Breast epithelium (tissue), 4 donors: Measurements from ENCODE around the gene TAF5L. TPM values are rescaled to one million over a fixed set of nuclear protein-coding genes. Genes with fewer than 3 reads are reported as not detected.
"Not testable (repeated sequence)": the region's sequence is repeated elsewhere in the genome, so short reads cannot be mapped to it uniquely, and the experiment has no call there.

Experiments
- DNase-seq, 2 donors: peaks; one replicate each; pipeline ENCODE4 v3.0.0-alpha.2; 2019; ENCODE audit warnings: low spot score in 2 of 2
- H3K27ac ChIP-seq, 2 donors: fragments of 200-600 bp; sonication (generic) in 1 of 2; one replicate each; pipeline ENCODE4 v1.5.1; 2016 to 2019; ENCODE audit warnings: mild to moderate bottlenecking in 1 of 2
- H3K27me3 ChIP-seq, 2 donors: fragments of 200-600 bp; sonication (generic) in 1 of 2; one replicate each; pipeline versions ENCODE4 v1.5.1 to v1.6.0; 2017 to 2019; ENCODE audit warnings: control low read depth in 1 of 2, mild to moderate bottlenecking in 1 of 2
- H3K36me3 ChIP-seq: fragments of 200-600 bp; one replicate; pipeline ENCODE4 v1.5.1; 2019
- H3K4me1 ChIP-seq, 2 donors: fragments of 200-600 bp; sonication (generic); one replicate each; pipeline ENCODE4 v1.5.1; 2016 to 2019; ENCODE audit warnings: control low read depth in 1 of 2
- H3K4me3 ChIP-seq, 3 donors: fragments of 200-600 bp; sonication (generic); 1 replicate in 2 of 3; 2 replicates in 1 of 3; pipeline ENCODE4 v1.5.1; 2016 to 2019; ENCODE audit warnings: mild to moderate bottlenecking in 3 of 3, moderate library complexity in 2 of 3
- H3K9me3 ChIP-seq, 2 donors: fragments of 200-600 bp; sonication (generic) in 1 of 2; one replicate each; pipeline ENCODE4 v1.5.1; 2016 to 2019; ENCODE audit warnings: control low read depth in 1 of 2
- CTCF ChIP-seq, 3 donors: fragments of 450-650 bp; IDR thresholded peaks; one replicate each; pipeline ENCODE4 v1.5.1; 2016 to 2017; ENCODE audit warnings: antibody characterized with exemption in 3 of 3, mild to moderate bottlenecking in 3 of 3, moderate library complexity in 3 of 3
- POLR2A ChIP-seq: fragments of 450-650 bp; IDR thresholded peaks from one replicate; pipeline ENCODE4 v1.6.1; 2016; ENCODE audit warnings: antibody characterized with exemption, mild to moderate bottlenecking, moderate library complexity
- POLR2AphosphoS5 ChIP-seq, 3 donors: sonication (generic); formaldehyde crosslinking; IDR thresholded peaks; one replicate each; pipeline ENCODE4 v1.6.1; 2017; ENCODE audit warnings: antibody characterized with exemption in 3 of 3
- intact Hi-C: fragments of 100-400 bp; cut with DNase I; formaldehyde crosslinking; loops from one replicate; pipeline ENCODE4 v1.15.1; 2023; ENCODE audit warnings: low total_unique reads
- total RNA-seq, 3 donors: library from RNA; depleted of rRNA; stranded (reverse); fragments of >200 nt; gene quantifications; one replicate each; pipeline ENCODE4 v1.1.0, GENCODE V29; 2016

The TAF5L gene
- total RNA-seq, 3 donors from 2014 or later, result 15.4 to 18.3 (median 16.3) TPM

- H3K4me3 ChIP-seq, result no peak overlapping the region
- TF ChIP-seq CTCF (IDR thresholded peaks at IDR 0.05), result no peak
- TF ChIP-seq POLR2AphosphoS5 (IDR thresholded peaks at IDR 0.05), result no peak
- TF ChIP-seq POLR2A, result no peak
- intact Hi-C loops, result no loop called here
- DNase-seq, result no peak
- H3K4me1 ChIP-seq, result no peaks in the 10 kb centered on the region
- no peaks in the 10 kb centered on the region for H3K27me3 ChIP-seq
- no peaks in the 10 kb centered on the region for H3K9me3 ChIP-seq
- H3K36me3 ChIP-seq, result peaks cover 4% of the 10 kb centered on the region
- no peak overlapping the region for H3K27ac ChIP-seq
These were observed 26.5 kb downstream of the TAF5L start for GRCh38 chr1:229599218-229599954.

GRCh38 chr1:229597877-229598276, 28.0 kb downstream of the TAF5L start:
- Histone ChIP-seq H3K9me3 (no peaks in the 10 kb centered on the region), H3K4me3 (no peak overlapping the region), H3K4me1 (no peaks in the 10 kb centered on the region), H3K27ac (peak overlapping the region in 1 of 2 donors; percentile 74), H3K36me3 (peaks cover 7% of the 10 kb centered on the region), H3K27me3 (no peaks in the 10 kb centered on the region)
- DNase-seq, result no peak
- TF ChIP-seq POLR2AphosphoS5 (IDR thresholded peaks at IDR 0.05), result no peak
- no peak for TF ChIP-seq POLR2A
- no peak for TF ChIP-seq CTCF (IDR thresholded peaks at IDR 0.05)
- intact Hi-C loops, result no loop called here

- no peaks in the 10 kb centered on the region for H3K4me1 ChIP-seq
- no peak for DNase-seq
- no peaks in the 10 kb centered on the region for H3K9me3 ChIP-seq
- intact Hi-C loops, result no loop called here
- H3K4me3 ChIP-seq, result no peak overlapping the region
- peak overlapping the region in 1 of 2 donors; percentile 74 for H3K27ac ChIP-seq
- TF ChIP-seq POLR2A, result no peak
- TF ChIP-seq POLR2AphosphoS5 (IDR thresholded peaks at IDR 0.05), result peak in 1 of 3 donors; percentile 33
- H3K27me3 ChIP-seq, result no peaks in the 10 kb centered on the region
- H3K36me3 ChIP-seq, result peaks cover 7% of the 10 kb centered on the region
These were observed 28.8 kb downstream of the TAF5L start for GRCh38 chr1:229596925-229597699.

GRCh38 chr1:229595876-229596275, 30.0 kb downstream of the TAF5L start:
- H3K36me3 ChIP-seq, H3K27ac ChIP-seq, DNase-seq, intact Hi-C loops, H3K4me1 ChIP-seq, H3K4me3 ChIP-seq, H3K27me3 ChIP-seq, H3K9me3 ChIP-seq: not testable (repeated sequence)

- TF ChIP-seq POLR2AphosphoS5 (IDR thresholded peaks at IDR 0.05), result no peak
- TF ChIP-seq CTCF (IDR thresholded peaks at IDR 0.05), result no peak
- no peak for TF ChIP-seq POLR2A
- no peaks in the 10 kb centered on the region for H3K4me1 ChIP-seq
- H3K36me3 ChIP-seq, result peaks cover 7% of the 10 kb centered on the region
- intact Hi-C loops, result no loop called here
- DNase-seq, result no peak
- no peaks in the 10 kb centered on the region for H3K9me3 ChIP-seq
- no peak overlapping the region for H3K27ac ChIP-seq
- no peak overlapping the region for H3K4me3 ChIP-seq
- H3K27me3 ChIP-seq, result no peaks in the 10 kb centered on the region
These were observed 31.5 kb downstream of the TAF5L start for GRCh38 chr1:229594227-229595008.
